GM12878 (cell line): ENCODE measurements around the gene LDHAL6B. TPM values are rescaled to one million over a fixed set of nuclear protein-coding genes. Genes with fewer than 3 reads are reported as not detected.

Source experiments
- ATAC-seq: fragments of 200-7000 bp; cut with Tn5 transposase; 3 replicates; pipeline ENCODE4 v1.9.1; 2020; ENCODE audit warnings: mild to moderate bottlenecking, moderate library complexity
- BruUV-seq: library from RNA; stranded (reverse); fragments of 400-500 nt; replicated peaks from 2 replicates; lab custom pipeline; 2021; lab: Mats Ljungman, UMichigan
- CTCF ChIA-PET: fragments of 300-600 bp; sonication (Branson Sonifier 250); formaldehyde crosslinking; extraction: SDS; loops from one replicate; lab custom pipeline; 2021; ENCODE audit warnings: inconsistent platforms; lab: Yijun Ruan, JAX
- POLR2A ChIA-PET: fragments of 350-600 bp; formaldehyde crosslinking; extraction: SDS; loops from one replicate; lab custom pipeline; 2021; ENCODE audit warnings: inconsistent platforms; lab: Charles Lee
- RAD21 ChIA-PET: fragments of 300-600 bp; sonication (Branson Sonifier 250); formaldehyde crosslinking; loops from one replicate; lab custom pipeline; 2023; ENCODE audit warnings: antibody characterized with exemption; ENCODE audit not compliant: unreplicated experiment; lab: Charles Lee
- SMC1A ChIA-PET: fragments of 300-600 bp; sonication (Branson Sonifier 250); formaldehyde crosslinking; loops from one replicate; lab custom pipeline; 2023; ENCODE audit not compliant: unreplicated experiment, uncharacterized antibody; lab: Charles Lee
- DNase-seq: peaks from one replicate; pipeline ENCODE4 v3.0.0-alpha.2; 2011; ENCODE audit warnings: low read depth, low spot score
- FAIRE-seq: peaks from 3 replicates; lab custom pipeline; 2011; peaks lifted over from hg19 to GRCh38; lab: Jason Lieb, UNC
- H2AFZ ChIP-seq: 2 replicates; pipeline ENCODE4 v1.6.0; 2011; ENCODE audit warnings: low read depth, low read length, control low read depth; ENCODE audit not compliant: control insufficient read depth
- H3K27ac ChIP-seq: 2 replicates; pipeline ENCODE4 v1.5.1; 2011; ENCODE audit warnings: control low read depth; ENCODE audit not compliant: control insufficient read depth, insufficient read depth
- H3K27me3 ChIP-seq, 2 experiments: replicated peaks in 1 of 2; 2 replicates each; pipeline versions ENCODE4 v1.6.0 to v1.6.1; 2011; ENCODE audit warnings: low read length in 1 of 2; ENCODE audit not compliant: control insufficient read depth in 2 of 2, insufficient read depth in 2 of 2
- H3K36me3 ChIP-seq, 2 experiments: 2 replicates each; pipeline ENCODE4 v1.5.1; 2011; ENCODE audit warnings: low read length in 1 of 2; ENCODE audit not compliant: control insufficient read depth in 2 of 2, insufficient read depth in 2 of 2
- H3K4me1 ChIP-seq: 2 replicates; pipeline ENCODE4 v1.6.1; 2011; ENCODE audit warnings: mild to moderate bottlenecking, low read length, moderate library complexity, mixed read lengths; ENCODE audit not compliant: control insufficient read depth, insufficient read depth
- H3K4me2 ChIP-seq: 2 replicates; pipeline ENCODE4 v1.6.0; 2011; ENCODE audit warnings: control low read depth; ENCODE audit not compliant: control insufficient read depth, insufficient read depth
- H3K4me3 ChIP-seq: fragments of 200-600 bp; sonication (generic); 2 replicates; pipeline ENCODE4 v1.5.1; 2016
- H3K79me2 ChIP-seq: 2 replicates; pipeline ENCODE4 v1.6.0; 2011; ENCODE audit warnings: low read length; ENCODE audit not compliant: control insufficient read depth, insufficient read depth
- H3K9ac ChIP-seq: 2 replicates; pipeline ENCODE4 v1.8.0; 2011; ENCODE audit warnings: low read length, control low read depth, mixed read lengths; ENCODE audit not compliant: control insufficient read depth, insufficient read depth
- H3K9me3 ChIP-seq: replicated peaks from 3 replicates; pipeline ENCODE4 v1.5.1; 2011; ENCODE audit warnings: mild to moderate bottlenecking, low read length; ENCODE audit not compliant: control insufficient read depth, insufficient read depth
- H4K20me1 ChIP-seq: 2 replicates; pipeline ENCODE4 v1.6.0; 2011; ENCODE audit not compliant: control insufficient read depth, insufficient read depth
- CEBPZ ChIP-seq: fragments of 150-350 bp; IDR thresholded peaks from 2 replicates; pipeline ENCODE4 v1.6.1; 2016; ENCODE audit warnings: low read depth, low read length
- POLR2AphosphoS5 ChIP-seq: IDR thresholded peaks from 2 replicates; pipeline ENCODE4 v1.6.1; 2011; ENCODE audit warnings: mild to moderate bottlenecking, low read length, inconsistent platforms
- WGBS: methylation state at CpG from one replicate; pipeline ENCODE4 v1.1.6; 2016; ENCODE audit warnings: low lambda C conversion rate; ENCODE audit not compliant: insufficient replicate concordance, insufficient coverage; ENCODE audit errors: missing lambda C conversion rate; 5-methylcytosine and 5-hydroxymethylcytosine counted together
- in situ Hi-C: fragments of 300-500 bp; cut with MboI; formaldehyde crosslinking; loops from 9 replicates; pipeline ENCODE4 v1.14.3; 2018; ENCODE audit warnings: mixed read lengths
- intact Hi-C: fragments of 100-400 bp; cut with micrococcal nuclease; formaldehyde crosslinking; loops from one replicate; pipeline ENCODE4 v1.14.2; 2022; ENCODE audit not compliant: unreplicated experiment
- polyA plus RNA-seq, 11 experiments: library from polyadenylated mRNA; depleted of rRNA in 4 of 11; unstranded in 6 of 11; stranded (reverse) in 5 of 11; fragments of >200 nt; fragmentation: Nextera tagmentation in 4 of 11; fragmentation: Illumina TruSeq in 1 of 11; extraction: Ambion mirVana in 4 of 11; extraction: Trizol in 1 of 11; gene quantifications; 1 replicate in 1 of 11; 2 replicates in 10 of 11; pipeline versions ENCODE4 v1.2.1 to v1.2.3, GENCODE V29; 2011 to 2016; ENCODE audit warnings: inconsistent platforms in 2 of 11, missing spikeins in 2 of 11, low read depth in 1 of 11
- total RNA-seq, 4 experiments: library from RNA; depleted of rRNA in 3 of 4; stranded (reverse); fragments of >200 nt in 3 of 4; fragmentation: Illumina TruSeq in 1 of 4; extraction: Trizol in 1 of 4; gene quantifications; 2 replicates each; pipeline versions ENCODE4 v1.2.1 to v1.2.3, GENCODE V29; 2013 to 2021
- TF ChIP-seq, protein P1 (sequence below): fragments of 450-650 bp; IDR thresholded peaks from 2 replicates; pipeline ENCODE4 v1.6.1; 2018; ENCODE audit warnings: mild to moderate bottlenecking, low read depth, moderate library complexity; ENCODE audit not compliant: partially characterized antibody
- TF ChIP-seq, protein P2 (sequence below): fragments of 450-650 bp; IDR thresholded peaks from 2 replicates; pipeline ENCODE4 v1.6.1; 2017; ENCODE audit warnings: mild to moderate bottlenecking, low read depth, inconsistent platforms; ENCODE audit not compliant: poor library complexity, severe bottlenecking

Gene LDHAL6B
- total and polyA plus RNA-seq, 10 of the 15 experiments (the other 5 are each of a cell fraction or from before 2014, with no cell fraction given), result 0.33 to 0.66 TPM; not detected in 8

DNA sequence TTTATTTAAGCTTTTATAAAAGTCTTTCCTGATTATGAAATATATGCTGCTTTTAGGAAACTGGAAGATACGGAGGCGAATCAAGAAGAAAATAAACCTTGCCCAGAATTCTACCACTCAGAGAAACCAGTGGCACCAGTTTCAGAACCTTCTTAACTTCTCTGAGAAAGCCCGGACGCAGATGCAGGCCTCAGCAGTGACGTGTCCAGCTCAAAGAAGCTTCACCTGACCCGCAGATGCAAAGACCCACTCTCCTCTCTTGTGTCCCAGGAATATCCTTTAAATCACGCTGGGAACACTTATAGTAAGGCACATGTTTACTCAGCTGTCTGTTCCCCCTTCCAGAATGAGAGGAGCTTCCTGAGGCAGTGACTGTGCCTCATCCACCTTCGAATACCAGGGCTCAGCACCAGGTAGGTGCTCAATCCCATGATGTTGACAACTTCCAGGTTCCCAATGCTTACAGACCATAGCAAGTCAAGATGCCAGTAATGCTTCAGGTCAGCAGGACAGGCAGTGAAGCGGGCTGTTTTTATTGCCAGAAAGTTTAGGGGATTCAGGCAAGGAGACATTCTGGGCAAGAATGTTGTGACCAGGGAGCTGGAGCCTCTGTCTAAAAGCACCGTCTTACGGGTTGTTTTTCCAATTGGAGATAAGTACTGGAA is 39.9 kb upstream of the LDHAL6B start (continued):
- TF ChIP-seq, protein P1, sequence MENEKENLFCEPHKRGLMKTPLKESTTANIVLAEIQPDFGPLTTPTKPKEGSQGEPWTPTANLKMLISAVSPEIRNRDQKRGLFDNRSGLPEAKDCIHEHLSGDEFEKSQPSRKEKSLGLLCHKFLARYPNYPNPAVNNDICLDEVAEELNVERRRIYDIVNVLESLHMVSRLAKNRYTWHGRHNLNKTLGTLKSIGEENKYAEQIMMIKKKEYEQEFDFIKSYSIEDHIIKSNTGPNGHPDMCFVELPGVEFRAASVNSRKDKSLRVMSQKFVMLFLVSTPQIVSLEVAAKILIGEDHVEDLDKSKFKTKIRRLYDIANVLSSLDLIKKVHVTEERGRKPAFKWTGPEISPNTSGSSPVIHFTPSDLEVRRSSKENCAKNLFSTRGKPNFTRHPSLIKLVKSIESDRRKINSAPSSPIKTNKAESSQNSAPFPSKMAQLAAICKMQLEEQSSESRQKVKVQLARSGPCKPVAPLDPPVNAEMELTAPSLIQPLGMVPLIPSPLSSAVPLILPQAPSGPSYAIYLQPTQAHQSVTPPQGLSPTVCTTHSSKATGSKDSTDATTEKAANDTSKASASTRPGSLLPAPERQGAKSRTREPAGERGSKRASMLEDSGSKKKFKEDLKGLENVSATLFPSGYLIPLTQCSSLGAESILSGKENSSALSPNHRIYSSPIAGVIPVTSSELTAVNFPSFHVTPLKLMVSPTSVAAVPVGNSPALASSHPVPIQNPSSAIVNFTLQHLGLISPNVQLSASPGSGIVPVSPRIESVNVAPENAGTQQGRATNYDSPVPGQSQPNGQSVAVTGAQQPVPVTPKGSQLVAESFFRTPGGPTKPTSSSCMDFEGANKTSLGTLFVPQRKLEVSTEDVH, result no peak

DNA sequence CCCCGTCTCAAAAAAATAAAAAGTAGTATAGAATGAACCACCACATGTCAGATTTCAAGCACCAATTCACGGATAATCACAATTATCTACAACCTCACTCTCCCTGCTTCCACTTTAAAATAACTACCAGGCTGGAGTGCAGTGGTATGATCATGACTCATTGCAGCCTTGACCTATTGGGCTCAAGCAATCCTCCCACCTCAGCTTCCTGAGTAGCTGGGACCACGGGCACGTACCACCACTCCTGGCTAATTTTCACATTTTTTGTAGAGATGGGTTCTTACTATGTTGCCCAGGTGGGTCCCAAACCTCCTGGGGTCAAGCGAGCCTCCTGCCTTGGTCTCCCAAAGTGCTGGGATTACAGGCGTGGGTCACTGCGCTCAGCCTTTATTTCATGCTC is 38.1 kb upstream of the LDHAL6B start:
- Histone ChIP-seq H3K4me2 (no peak overlapping the region), H3K79me2 (no peaks in the 10 kb centered on the region), H3K9ac (no peak overlapping the region), H3K4me1 (peaks cover 3% of the 10 kb centered on the region; the same call in 1 of the 2 replicates), H3K9me3 (no peaks in the 10 kb centered on the region; the same call in 2 of the 3 replicates), H2AFZ (no peak overlapping the region), H4K20me1 (no peaks in the 10 kb centered on the region), H3K27ac (no peak overlapping the region), H3K27me3 (no peaks in the 10 kb centered on the region), H3K4me3 (no peak overlapping the region), H3K36me3 (peaks cover 10 to 43% of the 10 kb centered on the region in 2 experiments)
- no peak for DNase-seq
- TF ChIP-seq, protein P2, sequence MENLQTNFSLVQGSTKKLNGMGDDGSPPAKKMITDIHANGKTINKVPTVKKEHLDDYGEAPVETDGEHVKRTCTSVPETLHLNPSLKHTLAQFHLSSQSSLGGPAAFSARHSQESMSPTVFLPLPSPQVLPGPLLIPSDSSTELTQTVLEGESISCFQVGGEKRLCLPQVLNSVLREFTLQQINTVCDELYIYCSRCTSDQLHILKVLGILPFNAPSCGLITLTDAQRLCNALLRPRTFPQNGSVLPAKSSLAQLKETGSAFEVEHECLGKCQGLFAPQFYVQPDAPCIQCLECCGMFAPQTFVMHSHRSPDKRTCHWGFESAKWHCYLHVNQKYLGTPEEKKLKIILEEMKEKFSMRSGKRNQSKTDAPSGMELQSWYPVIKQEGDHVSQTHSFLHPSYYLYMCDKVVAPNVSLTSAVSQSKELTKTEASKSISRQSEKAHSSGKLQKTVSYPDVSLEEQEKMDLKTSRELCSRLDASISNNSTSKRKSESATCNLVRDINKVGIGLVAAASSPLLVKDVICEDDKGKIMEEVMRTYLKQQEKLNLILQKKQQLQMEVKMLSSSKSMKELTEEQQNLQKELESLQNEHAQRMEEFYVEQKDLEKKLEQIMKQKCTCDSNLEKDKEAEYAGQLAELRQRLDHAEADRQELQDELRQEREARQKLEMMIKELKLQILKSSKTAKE, result no peak
- 0 out of 2 replicates have a peak, but pooled peaks have one; percentile 21 for TF ChIP-seq POLR2AphosphoS5
- TF ChIP-seq CEBPZ, result no peak
- ChIA-PET RAD21 (no interaction called here), POLR2A (no interaction called here), SMC1A (no interaction called here), CTCF (interaction anchor here (3.2 kb wide), 1 partner anchor 324 kb away, joined by 10 read pairs; no protein-coding TSS in a partner anchor)
- FAIRE-seq, result no peak
- BruUV-seq, result no TSS peak
- ATAC-seq, result no peak
- intact Hi-C loops, result no loop called here
- 97% methylated on average over 7 of the region's 7 CpGs for WGBS
- in situ Hi-C loops, result no loop called here
